K562 (cell line): ENCODE measurements around the gene TIMP2. TPM values are rescaled to one million over a fixed set of nuclear protein-coding genes. Genes with fewer than 3 reads are reported as not detected.
A peak's percentile ranks its signal among the peaks of the same experiment; 100 is the strongest.

ENCODE experiments used
- ATAC-seq: fragments of 200-7000 bp; cut with Tn5 transposase; 3 replicates; pipeline ENCODE4 v1.9.1; 2020; ENCODE audit warnings: moderate library complexity
- BruUV-seq: library from RNA; stranded (reverse); fragments of 400-500 nt; replicated peaks from 2 replicates; lab custom pipeline; 2021; lab: Mats Ljungman, UMichigan
- CTCF ChIA-PET: fragments of 300-600 bp; formaldehyde crosslinking; extraction: SDS; loops from one replicate; lab custom pipeline; 2021; ENCODE audit warnings: low intra/inter-chr PET ratio; lab: Yijun Ruan, JAX
- POLR2A ChIA-PET: fragments of 300-600, 350-650 bp; sonication (Branson Sonifier 250); formaldehyde crosslinking; extraction: SDS; loops from one replicate; lab custom pipeline; 2021; ENCODE audit warnings: antibody characterized with exemption, inconsistent platforms; lab: Yijun Ruan, JAX
- DNase-seq, 4 experiments: peaks; one replicate each; pipeline versions ENCODE4 v3.0.0 to v3.0.0-alpha.2; 2011 to 2018; ENCODE audit warnings: low spot score in 3 of 4, mixed read lengths in 3 of 4; ENCODE audit errors: extremely low read depth in 1 of 4
- FAIRE-seq: peaks from 2 replicates; lab custom pipeline; 2011; peaks lifted over from hg19 to GRCh38; lab: Jason Lieb, UNC
- H2AFZ ChIP-seq: 2 replicates; pipeline ENCODE4 v1.6.0; 2011; ENCODE audit warnings: low read depth, low read length, control low read depth, inconsistent platforms
- H3K27ac ChIP-seq: fragments of 200-600 bp; 3 replicates; pipeline ENCODE4 v1.8.0; 2011; ENCODE audit warnings: low read depth, mild to moderate bottlenecking, control low read depth, inconsistent platforms, low read length, moderate library complexity, mixed read lengths; ENCODE audit errors: extremely low read depth
- H3K27me3 ChIP-seq, 2 experiments: fragments of 300-600 bp in 1 of 2; 2 replicates in 1 of 2; 3 replicates in 1 of 2; pipeline versions ENCODE4 v1.6.0 to v1.8.0; 2011; ENCODE audit warnings: inconsistent platforms in 2 of 2, low read length in 2 of 2, mild to moderate bottlenecking in 1 of 2, mixed read lengths in 1 of 2, moderate library complexity in 1 of 2; ENCODE audit not compliant: control insufficient read depth in 2 of 2, insufficient read depth in 2 of 2
- H3K36me3 ChIP-seq: fragments of 300-600 bp; 3 replicates; pipeline ENCODE4 v1.8.0; 2011; ENCODE audit warnings: mild to moderate bottlenecking, low read length, inconsistent platforms; ENCODE audit not compliant: control insufficient read depth, insufficient read depth
- H3K4me1 ChIP-seq, 2 experiments: fragments of 200-600 bp in 1 of 2; replicated peaks in 1 of 2; 2 replicates in 1 of 2; 3 replicates in 1 of 2; pipeline versions ENCODE4 v1.5.1 to v1.8.0; 2011; ENCODE audit warnings: inconsistent platforms in 2 of 2, low read length in 2 of 2, mild to moderate bottlenecking in 1 of 2, mixed read lengths in 1 of 2, moderate library complexity in 1 of 2; ENCODE audit not compliant: control insufficient read depth in 2 of 2, insufficient read depth in 2 of 2
- H3K4me2 ChIP-seq: 2 replicates; pipeline ENCODE4 v1.6.1; 2011; ENCODE audit warnings: low read length, control low read depth, inconsistent platforms, mixed read lengths; ENCODE audit not compliant: insufficient read depth
- H3K4me3 ChIP-seq: fragments of 200-600 bp; sonication (generic), shearing (Covaris generic); 2 replicates; pipeline ENCODE4 v1.5.1; 2016; ENCODE audit warnings: control low read depth, inconsistent platforms
- H3K79me2 ChIP-seq: fragments of 200-600 bp; 3 replicates; pipeline ENCODE4 v1.8.0; 2011; ENCODE audit warnings: low read length, inconsistent platforms; ENCODE audit not compliant: control insufficient read depth, insufficient read depth
- H3K9ac ChIP-seq, 2 experiments: 2 replicates each; pipeline versions ENCODE4 v1.6.0 to v1.6.1; 2011; ENCODE audit warnings: low read depth in 2 of 2, low read length in 2 of 2, control low read depth in 1 of 2, inconsistent platforms in 1 of 2, mild to moderate bottlenecking in 1 of 2, mixed read lengths in 1 of 2; ENCODE audit not compliant: insufficient read depth in 1 of 2
- H3K9me1 ChIP-seq: one replicate; pipeline ENCODE4 v1.6.0; 2011; ENCODE audit warnings: inconsistent platforms, mild to moderate bottlenecking, low read length, moderate library complexity; ENCODE audit not compliant: control insufficient read depth, insufficient read depth
- H3K9me3 ChIP-seq: replicated peaks from 2 replicates; pipeline ENCODE4 v1.5.1; 2011; ENCODE audit warnings: low read depth, low read length, inconsistent platforms; ENCODE audit not compliant: control insufficient read depth, insufficient read depth
- H4K20me1 ChIP-seq: replicated peaks from 2 replicates; pipeline ENCODE4 v1.6.1; 2011; ENCODE audit warnings: low read length, inconsistent platforms, mixed read lengths; ENCODE audit not compliant: control insufficient read depth, insufficient read depth
- HIVEP1 ChIP-seq: fragments of 250-450 bp; sonication (Bioruptor Pico); IDR thresholded peaks from 2 replicates; pipeline ENCODE4 v1.4.0; 2020; ENCODE audit warnings: mild to moderate bottlenecking
- JUN ChIP-seq, 2 experiments: sonication (generic) in 1 of 2; formaldehyde crosslinking in 1 of 2; IDR thresholded peaks; 2 replicates each; pipeline versions ENCODE4 v1.6.1 to v1.8.0; 2012 to 2022; ENCODE audit warnings: borderline replicate concordance in 2 of 2, mild to moderate bottlenecking in 2 of 2, improper control_type of control experiment in 1 of 2, low read depth in 1 of 2, low read length in 1 of 2, missing genetic modification reagents in 1 of 2
- ZFP36 ChIP-seq: fragments of 150-350 bp; IDR thresholded peaks from 2 replicates; pipeline ENCODE4 v1.6.1; 2018; ENCODE audit warnings: low read length, low read depth; ENCODE audit not compliant: partially characterized antibody
- ZNF217 ChIP-seq: sonication (generic); formaldehyde crosslinking; IDR thresholded peaks from 2 replicates; pipeline ENCODE4 v1.8.0; 2022; ENCODE audit warnings: mild to moderate bottlenecking, missing genetic modification reagents
- ZNF551 ChIP-seq: fragments of 250-450 bp; sonication (Bioruptor Pico); IDR thresholded peaks from 2 replicates; pipeline ENCODE4 v1.5.0; 2021; ENCODE audit warnings: mild to moderate bottlenecking, moderate library complexity
- WGBS: fragments of 100-300 bp; shearing (Covaris generic); methylation state at CpG from one replicate; pipeline ENCODE4 v1.1.6; 2016; ENCODE audit warnings: low coverage, mixed read lengths; ENCODE audit not compliant: insufficient coverage; ENCODE audit errors: missing lambda C conversion rate; 5-methylcytosine and 5-hydroxymethylcytosine counted together
- in situ Hi-C: fragments of 300-500 bp; cut with MboI; formaldehyde crosslinking; loops from 4 replicates; pipeline ENCODE4 v1.15.0; 2018; ENCODE audit warnings: inconsistent platforms, mixed read lengths
- intact Hi-C: fragments of 100-400 bp; cut with micrococcal nuclease; formaldehyde crosslinking; loops from 2 replicates; pipeline ENCODE4 v1.14.2; 2022
- polyA plus RNA-seq, 8 experiments: library from polyadenylated mRNA; depleted of rRNA in 4 of 8; stranded (reverse) in 5 of 8; unstranded in 3 of 8; fragments of >200 nt; fragmentation: Nextera tagmentation in 2 of 8; fragmentation: Illumina TruSeq in 1 of 8; extraction: Ambion mirVana in 2 of 8; extraction: Trizol in 1 of 8; gene quantifications; 2 replicates each; pipeline versions ENCODE4 v1.2.1 to v1.2.3, GENCODE V29; 2011 to 2014; ENCODE audit warnings: inconsistent platforms in 1 of 8, missing spikeins in 1 of 8
- total RNA-seq, 7 experiments: library from RNA; depleted of rRNA in 6 of 7; stranded (reverse); fragments of >200 nt in 6 of 7; fragmentation: Illumina TruSeq in 2 of 7; extraction: Trizol in 2 of 7; gene quantifications; 2 replicates each; pipeline versions ENCODE4 v1.2.1 to v1.2.3, GENCODE V29; 2011 to 2021; ENCODE audit warnings: low replicate concordance in 1 of 7
- TF ChIP-seq, protein P1 (sequence below): fragments of 450-650 bp; IDR thresholded peaks from one replicate; pipeline ENCODE4 v1.6.1; 2018; ENCODE audit warnings: mild to moderate bottlenecking, moderate library complexity; ENCODE audit not compliant: partially characterized antibody
- TF ChIP-seq, protein P2 (sequence below), 2 experiments: fragments of 450-650 bp in 1 of 2; sonication (generic) in 1 of 2; formaldehyde crosslinking in 1 of 2; IDR thresholded peaks in 1 of 2; conservative IDR thresholded peaks in 1 of 2; 2 replicates each; pipeline versions ENCODE4 v1.6.1 to v1.8.1; 2016 to 2023; ENCODE audit warnings: mild to moderate bottlenecking in 2 of 2, moderate library complexity in 2 of 2, inconsistent platforms in 1 of 2, missing genetic modification reagents in 1 of 2

The TIMP2 gene
- total and polyA plus RNA-seq, 9 of the 15 experiments (the other 6 are each of a cell fraction or from before 2014, with no cell fraction given) = 0.55 TPM; not detected in 8

DNA sequence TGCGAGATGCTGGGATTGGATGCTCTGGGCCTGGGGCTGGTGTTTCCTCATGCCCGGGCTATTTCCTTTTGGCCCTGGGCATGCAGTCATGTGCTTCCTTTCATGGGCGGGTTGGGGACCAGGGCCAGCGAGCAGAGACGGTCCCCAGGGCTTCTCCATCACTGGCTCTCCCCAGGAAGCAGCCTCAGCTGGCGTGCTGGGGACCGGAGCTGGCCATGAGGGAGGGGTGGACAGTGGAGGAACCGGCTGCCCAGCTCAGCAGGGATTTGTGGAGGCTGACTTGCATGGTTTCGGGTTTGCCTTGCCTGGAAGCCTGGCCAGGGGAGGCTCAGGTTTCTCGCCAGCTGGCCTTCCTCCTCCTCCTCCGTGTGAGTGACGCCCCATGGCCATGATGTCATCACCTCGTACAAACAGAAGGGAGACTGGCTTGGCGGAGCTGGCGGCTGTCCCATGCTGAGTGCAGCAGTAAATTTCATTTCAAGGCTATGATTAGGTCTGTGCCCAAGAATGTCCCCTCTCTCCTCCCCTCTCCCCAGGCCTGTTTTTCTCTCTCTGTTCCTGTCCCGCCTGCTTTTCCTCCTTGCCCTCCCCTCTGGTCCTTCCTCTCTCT lies 8.9 kb upstream of the TIMP2 start (continued):
- TF ChIP-seq, protein P1, sequence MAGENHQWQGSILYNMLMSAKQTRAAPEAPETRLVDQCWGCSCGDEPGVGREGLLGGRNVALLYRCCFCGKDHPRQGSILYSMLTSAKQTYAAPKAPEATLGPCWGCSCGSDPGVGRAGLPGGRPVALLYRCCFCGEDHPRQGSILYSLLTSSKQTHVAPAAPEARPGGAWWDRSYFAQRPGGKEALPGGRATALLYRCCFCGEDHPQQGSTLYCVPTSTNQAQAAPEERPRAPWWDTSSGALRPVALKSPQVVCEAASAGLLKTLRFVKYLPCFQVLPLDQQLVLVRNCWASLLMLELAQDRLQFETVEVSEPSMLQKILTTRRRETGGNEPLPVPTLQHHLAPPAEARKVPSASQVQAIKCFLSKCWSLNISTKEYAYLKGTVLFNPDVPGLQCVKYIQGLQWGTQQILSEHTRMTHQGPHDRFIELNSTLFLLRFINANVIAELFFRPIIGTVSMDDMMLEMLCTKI = no peak
- TF ChIP-seq, protein P2, sequence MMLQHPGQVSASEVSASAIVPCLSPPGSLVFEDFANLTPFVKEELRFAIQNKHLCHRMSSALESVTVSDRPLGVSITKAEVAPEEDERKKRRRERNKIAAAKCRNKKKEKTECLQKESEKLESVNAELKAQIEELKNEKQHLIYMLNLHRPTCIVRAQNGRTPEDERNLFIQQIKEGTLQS (IDR thresholded peaks at IDR 0.05) = peak; percentile 80
- TF ChIP-seq, protein P2 (CRISPR knock-in tag; conservative IDR thresholded peaks at IDR 0.05) = no peak

DNA sequence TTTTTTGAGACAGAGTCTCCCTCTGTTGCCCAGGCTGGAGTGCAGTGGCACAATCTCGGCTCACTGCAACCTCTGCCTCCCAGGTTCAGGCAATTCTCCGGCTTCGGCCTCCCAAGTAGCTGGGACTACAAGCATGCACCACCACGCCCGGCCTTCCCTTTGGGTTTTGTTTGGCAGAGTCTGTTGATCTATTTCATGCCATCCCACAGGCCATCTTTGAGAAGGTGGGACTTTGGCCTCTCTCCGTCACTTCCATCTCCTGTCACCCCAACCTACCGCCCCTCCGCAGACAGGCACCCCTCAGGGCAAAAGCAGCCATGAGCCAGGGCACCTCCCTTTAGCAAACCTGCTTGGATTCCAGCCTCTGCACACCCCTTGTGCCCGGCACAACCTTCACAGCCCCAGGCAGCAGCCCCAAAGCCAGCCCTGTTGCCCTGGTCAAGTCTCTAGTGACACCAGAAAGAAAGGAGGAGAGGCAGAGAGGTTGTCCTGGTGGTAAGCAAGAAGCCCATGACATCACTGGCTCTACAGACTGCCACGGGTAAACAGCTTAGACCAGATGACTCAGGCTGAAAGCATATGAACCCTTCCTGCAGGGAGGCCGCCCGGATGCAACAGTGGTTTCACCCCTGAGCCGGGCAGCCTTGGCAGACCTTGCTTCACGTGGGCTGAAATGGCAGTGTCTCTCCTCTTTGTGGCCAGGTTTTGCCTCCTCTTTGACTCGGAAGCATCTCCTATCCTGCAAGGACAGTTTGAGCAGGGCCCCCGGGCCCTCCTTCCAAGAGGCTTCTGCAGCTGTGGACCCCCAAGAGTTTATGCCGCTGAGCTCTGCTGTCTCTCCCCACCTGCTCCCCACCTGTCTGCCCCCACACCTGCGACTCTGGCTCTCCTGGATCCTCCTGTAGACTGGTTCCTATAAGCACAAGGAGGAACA lies 8.1 kb upstream of the TIMP2 start:
- Histone ChIP-seq H3K9me3 (no peaks in the 10 kb centered on the region), H3K4me1 (peaks cover 3 to 13% of the 10 kb centered on the region in 2 experiments; a peak in 3 of 5 replicates), H4K20me1 (0 out of 2 replicates have a peak, but pooled peaks cover 15% of the 10 kb centered on the region), H3K79me2 (no peaks in the 10 kb centered on the region), H3K9me1 (no peaks in the 10 kb centered on the region), H3K4me3 (no peak overlapping the region), H3K36me3 (no peaks in the 10 kb centered on the region), H3K27me3 (peaks cover 52 to 86% of the 10 kb centered on the region in 2 experiments), H3K27ac (no peak overlapping the region), H2AFZ (no peak overlapping the region), H3K4me2 (no peak overlapping the region), H3K9ac (no peak overlapping the region)
- CTCF ChIA-PET = no interaction called here
- in situ Hi-C loops (no loop called here), intact Hi-C loops (no loop called here)
- POLR2A ChIA-PET = no interaction called here
- TF ChIP-seq JUN (IDR thresholded peaks at IDR 0.05; ENCODE audit: borderline replicate concordance, low read depth, low read length) (peak; percentile 44; the same call in 1 of the 2 replicates), JUN (CRISPR knock-in tag; IDR thresholded peaks at IDR 0.05; ENCODE audit: borderline replicate concordance) (no peak), HIVEP1 (CRISPR knock-in tag) (no peak), ZNF551 (CRISPR knock-in tag) (no peak), ZNF217 (no peak), ZFP36 (peak; percentile 79)
- TF ChIP-seq, protein P2 (IDR thresholded peaks at IDR 0.05) = peak; percentile 52; the same call in 1 of the 2 replicates
- TF ChIP-seq, protein P2 (CRISPR knock-in tag; conservative IDR thresholded peaks at IDR 0.05) = no peak
- no TSS peak for BruUV-seq
- DNase-seq (no peak), ATAC-seq (no peak), FAIRE-seq (no peak)
- 2% methylated on average over 16 of the region's 18 CpGs for WGBS
